Measurements from ENCODE around the gene MINK1.

The MINK1 gene

GRCh38 chr17:4833178-4833940 lies at the start of gene MINK1:
Gene MINK1 (plus strand): TSS chr17:4833340. CDS start chr17:4833584, 244 bp downstream.
- DNase-seq: peak; percentile 92

GRCh38 chr17:4785311-4786105 lies 47.6 kb upstream of the MINK1 start:
- no peak for DNase-seq

DNA sequence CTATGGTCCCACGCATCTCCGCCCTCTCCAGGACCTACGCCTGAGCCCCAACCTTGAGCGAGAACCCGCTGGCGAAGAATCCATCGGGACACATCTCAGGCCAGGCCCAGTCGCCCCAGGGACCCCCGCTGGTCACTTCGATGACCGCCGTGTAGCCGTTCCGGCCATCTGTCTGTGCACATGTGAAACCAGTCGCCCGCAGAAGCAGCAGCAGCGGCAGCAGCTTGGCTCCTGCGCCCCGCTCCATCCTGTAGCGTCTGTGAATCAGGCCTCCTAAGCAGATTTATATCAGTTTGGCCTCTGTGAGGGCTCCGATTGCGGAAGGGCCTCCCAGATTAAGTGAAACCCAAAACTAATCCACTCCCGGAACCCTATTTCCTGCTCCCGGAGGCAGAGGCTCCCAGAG lies 47.0 kb upstream of the MINK1 start, which contains the start of gene VMO1:
Gene VMO1 (minus strand): TSS at position 259 of the 406 bp plus-strand sequence. CDS start 12 bp downstream, at position 247.
- DNase-seq: peak; percentile 35

- no peak for DNase-seq
Observed at GRCh38 chr17:4786516-4786915, 46.6 kb upstream of the MINK1 start.

GRCh38 chr17:4788159-4788806 lies 44.9 kb upstream of the MINK1 start:
- DNase-seq: no peak

GRCh38 chr17:4788807-4789700 lies 44.1 kb upstream of the MINK1 start, which contains the start of gene GLTPD2:
Gene GLTPD2 (plus strand): TSS chr17:4788964. CDS start chr17:4789012, 48 bp downstream.
- DNase-seq: no peak

DNA sequence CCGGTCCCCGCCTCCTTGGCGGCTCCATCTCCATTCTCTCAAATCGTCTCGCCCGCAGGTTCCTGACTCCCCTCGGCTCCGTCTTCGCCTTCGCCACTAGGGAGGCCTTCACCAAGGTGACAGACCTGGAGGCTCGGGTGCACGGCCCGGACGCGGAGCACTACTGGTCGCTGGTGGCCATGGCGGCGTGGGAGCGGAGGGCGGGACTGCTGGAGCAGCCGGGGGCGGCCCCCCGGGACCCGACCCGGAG lies 43.5 kb upstream of the MINK1 start:
- DNase-seq: peak; percentile 79

- peak; percentile 82 for DNase-seq
Observed at GRCh38 chr17:4789951-4790704, 43.0 kb upstream of the MINK1 start.

- no peak for DNase-seq
Observed at GRCh38 chr17:4790705-4791088, 42.4 kb upstream of the MINK1 start.

GRCh38 chr17:4795168-4795567 lies 38.0 kb upstream of the MINK1 start:
- DNase-seq: no peak

DNA sequence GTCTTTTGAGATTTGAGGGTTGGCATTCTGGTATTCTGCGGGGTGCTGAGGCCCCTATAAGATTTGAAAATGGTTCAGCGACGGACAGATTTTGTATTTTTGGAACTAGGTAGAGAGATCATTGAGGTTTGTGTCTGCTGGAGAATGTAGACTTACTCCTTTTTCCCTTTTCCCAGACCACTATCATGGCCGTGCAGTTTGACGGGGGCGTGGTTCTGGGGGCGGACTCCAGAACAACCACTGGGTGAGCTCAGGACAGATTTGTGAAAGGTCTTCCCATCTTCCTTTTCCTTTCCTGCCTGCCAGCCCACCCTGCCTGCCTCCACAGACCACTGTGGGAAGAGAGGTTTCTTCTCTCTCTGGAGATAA lies 36.6 kb upstream of the MINK1 start:
- DNase-seq: peak; percentile 16

DNA sequence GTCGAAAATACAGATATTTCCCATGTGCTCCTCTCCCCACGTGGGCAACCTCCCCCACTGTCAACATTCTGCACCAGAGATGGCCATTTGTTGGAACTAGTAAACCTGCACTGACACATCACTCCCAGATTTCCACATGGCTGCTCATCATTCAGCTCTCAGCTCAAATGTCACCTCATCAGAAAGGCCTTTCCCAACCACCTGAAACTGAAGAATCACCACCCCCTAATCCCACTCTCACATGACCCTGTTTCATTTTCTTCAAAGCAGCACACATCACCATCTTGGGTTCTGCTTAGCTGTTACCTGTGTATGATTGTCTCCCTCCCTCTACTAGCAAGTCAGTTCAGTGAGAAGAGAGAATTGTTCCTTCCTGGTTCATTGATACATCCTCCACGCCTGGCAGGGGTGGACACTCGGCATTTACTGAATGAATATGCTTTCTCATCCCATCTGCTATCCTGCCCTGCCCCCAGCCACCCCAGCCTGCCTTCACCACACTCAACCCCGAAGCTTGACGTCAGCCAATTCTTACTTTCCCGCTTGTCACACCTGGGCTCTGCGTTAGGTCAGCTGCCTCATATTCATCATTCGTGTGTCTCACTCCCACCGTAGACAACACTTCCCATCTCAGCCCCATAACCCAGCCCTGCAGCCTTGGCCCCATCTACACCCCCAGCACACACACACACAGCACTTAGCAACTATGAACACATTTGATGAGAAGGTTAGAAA lies 32.5 kb upstream of the MINK1 start:
- no peak for DNase-seq

DNA sequence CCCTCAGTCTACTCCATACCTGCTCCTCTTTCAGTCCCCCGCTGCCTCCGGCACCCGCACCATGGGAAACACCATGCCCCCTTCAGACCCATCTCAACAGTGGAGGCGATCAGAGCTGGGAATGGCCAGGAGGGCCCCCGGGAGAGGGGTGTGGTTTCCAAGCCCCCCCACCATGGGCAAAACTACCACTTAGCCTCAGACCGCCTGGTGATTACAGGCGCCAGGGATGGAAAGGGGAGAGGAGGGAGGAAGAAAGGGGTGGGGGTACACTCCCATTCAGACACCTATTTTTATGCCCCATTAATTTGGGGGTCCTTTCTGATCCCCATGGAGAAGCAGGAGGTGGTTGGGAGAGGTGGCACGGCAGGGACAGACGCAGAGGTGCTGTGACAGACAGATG lies 30.9 kb upstream of the MINK1 start, which contains the start of gene C17orf114:
Gene C17orf114 (minus strand): TSS at position 101 of the 400 bp plus-strand sequence.
- no peak for DNase-seq

DNA sequence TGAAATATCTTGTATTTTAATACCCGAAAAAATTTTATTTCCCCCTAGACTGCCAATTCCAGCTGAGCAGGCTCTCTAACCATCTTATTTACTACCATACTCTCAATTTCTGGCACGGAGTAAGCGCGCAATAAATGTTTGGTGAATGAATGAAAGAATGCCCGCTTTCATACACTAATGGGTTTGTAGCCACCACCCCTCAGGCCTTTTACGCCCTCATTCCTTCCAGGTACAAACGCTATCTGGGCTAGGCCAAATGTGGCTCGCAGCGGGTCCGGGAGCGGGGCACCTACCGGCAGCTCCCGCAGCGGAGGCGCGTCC lies 26.7 kb upstream of the MINK1 start:
- peak; percentile 39 for DNase-seq

GRCh38 chr17:4806777-4807604 lies 26.1 kb upstream of the MINK1 start, which contains the start of gene PLD2:
Gene PLD2 (plus strand): TSS chr17:4807152. CDS start chr17:4807773, 621 bp downstream.
- DNase-seq: peak; percentile 88

DNA sequence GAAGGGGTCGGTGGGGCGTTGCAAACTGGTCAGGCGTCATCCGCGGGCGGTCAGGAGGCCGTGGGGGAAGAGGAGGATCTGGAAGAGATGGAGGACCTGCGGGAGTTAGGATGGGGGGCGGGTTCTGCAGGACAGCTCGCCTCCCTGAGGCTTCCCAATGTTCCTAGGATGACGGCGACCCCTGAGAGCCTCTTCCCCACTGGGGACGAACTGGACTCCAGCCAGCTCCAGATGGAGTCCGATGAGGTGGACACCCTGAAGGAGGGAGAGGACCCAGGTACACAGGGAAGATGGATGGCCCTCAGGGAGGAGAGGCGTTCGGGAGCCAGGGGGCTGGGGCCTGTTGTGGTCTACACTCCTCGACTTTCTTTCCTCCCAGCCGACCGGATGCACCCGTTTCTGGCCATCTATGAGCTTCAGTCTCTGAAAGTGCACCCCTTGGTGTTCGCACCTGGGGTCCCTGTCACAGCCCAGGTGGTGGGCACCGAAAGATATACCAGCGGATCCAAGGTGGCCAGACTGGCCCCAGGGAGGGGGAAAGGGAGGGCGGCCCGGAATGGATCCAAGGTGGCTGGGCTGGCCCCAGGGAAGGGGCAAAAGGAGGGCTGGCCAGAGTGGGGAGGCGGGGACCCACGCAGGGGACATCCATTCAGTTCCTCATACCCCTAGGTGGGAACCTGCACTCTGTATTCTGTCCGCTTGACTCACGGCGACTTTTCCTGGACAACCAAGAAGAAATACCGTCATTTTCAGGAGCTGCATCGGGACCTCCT lies 25.3 kb upstream of the MINK1 start:
- DNase-seq: no peak

DNA sequence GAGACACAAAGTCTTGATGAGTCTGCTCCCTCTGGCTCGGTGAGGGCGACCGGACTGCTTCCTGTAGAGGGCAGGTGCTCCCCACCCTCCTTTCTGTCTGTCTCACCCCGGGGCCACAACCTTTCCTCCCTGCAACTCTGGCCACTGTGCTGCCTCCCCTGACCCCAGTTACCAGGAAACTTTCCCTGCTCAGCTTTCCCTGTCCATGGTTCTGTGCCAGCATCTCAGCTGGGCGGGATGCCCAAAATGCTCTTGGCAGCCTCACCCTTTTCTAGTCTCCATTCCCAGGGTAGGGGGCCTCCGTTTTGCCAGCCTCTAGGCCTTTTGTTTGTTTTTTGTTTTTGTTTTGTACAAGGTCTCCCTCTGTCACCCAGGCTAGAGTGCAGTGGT lies 24.8 kb upstream of the MINK1 start:
- no peak for DNase-seq

DNA sequence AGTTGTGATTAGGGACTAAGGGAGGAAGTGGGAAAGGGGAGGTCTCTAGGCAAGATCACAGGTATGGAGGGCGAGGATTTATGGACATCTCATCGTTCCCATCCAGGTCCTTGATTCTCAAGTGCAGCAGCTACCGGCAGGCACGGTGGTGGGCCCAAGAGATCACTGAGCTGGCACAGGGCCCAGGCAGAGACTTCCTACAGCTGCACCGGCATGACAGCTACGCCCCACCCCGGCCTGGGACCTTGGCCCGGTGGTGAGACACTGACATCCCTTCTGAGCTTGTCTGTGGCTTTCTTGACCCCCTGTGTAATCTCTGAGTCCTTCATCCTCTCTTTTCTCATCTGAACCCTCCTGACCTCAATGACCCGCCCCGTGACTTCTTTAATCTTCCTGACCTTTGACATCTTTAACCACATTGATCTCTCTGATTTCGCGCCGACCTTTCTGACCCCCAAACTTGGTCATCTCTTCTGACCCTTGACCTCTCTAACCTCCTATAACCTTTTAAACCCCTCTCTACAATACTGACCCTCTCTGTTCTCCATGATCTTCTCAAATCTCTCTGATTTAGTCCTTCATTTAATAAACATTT lies 22.3 kb upstream of the MINK1 start:
- no peak for DNase-seq

DNA sequence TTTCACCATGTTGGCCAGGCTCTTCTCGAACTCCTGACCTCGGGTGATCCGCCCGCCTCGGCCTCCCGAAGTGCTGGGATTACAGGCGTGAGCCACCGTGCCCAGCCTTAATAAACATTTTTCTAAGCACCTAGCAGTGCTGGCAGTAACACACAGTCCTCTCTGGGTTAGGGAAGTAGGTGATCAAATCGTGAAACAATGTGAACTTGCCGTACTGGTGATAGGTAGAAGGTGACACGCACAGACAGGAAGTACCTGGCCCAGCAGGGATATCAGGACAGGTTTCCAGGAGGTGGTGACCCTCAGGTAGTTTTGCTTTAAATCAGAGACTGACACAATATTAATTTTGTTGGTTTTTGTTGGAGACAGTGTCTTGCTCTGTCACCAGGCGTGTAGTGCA lies 21.7 kb upstream of the MINK1 start:
- DNase-seq: no peak

All from NCI-H146 (cell line).